Measurements from ENCODE around the gene PKP3.
"Not testable (repeated sequence)": the region's sequence is repeated elsewhere in the genome, so short reads cannot be mapped to it uniquely, and the experiment has no call there.

The PKP3 gene

GRCh38 chr11:425301-425700 is 31.3 kb downstream of the PKP3 start:
- DNase-seq (ENCODE audit: low read depth): no peak

- no peak for DNase-seq (ENCODE audit: low read depth)
Measured at GRCh38 chr11:426851-427250, 32.8 kb downstream of the PKP3 start.

- DNase-seq (ENCODE audit: low read depth): no peak
Measured at GRCh38 chr11:428295-428694, 34.3 kb downstream of the PKP3 start.

GRCh38 chr11:429391-429790 is 35.4 kb downstream of the PKP3 start:
- DNase-seq (ENCODE audit: low read depth): no peak

- no peak for DNase-seq (ENCODE audit: low read depth)
Measured at GRCh38 chr11:429931-430456, 36.0 kb downstream of the PKP3 start.

- DNase-seq (ENCODE audit: low read depth): no peak
Measured at GRCh38 chr11:431921-432320, 37.9 kb downstream of the PKP3 start.

- DNase-seq (ENCODE audit: low read depth): no peak
Measured at GRCh38 chr11:432501-433100, 38.6 kb downstream of the PKP3 start.

GRCh38 chr11:433111-433510 is 39.1 kb downstream of the PKP3 start:
- no peak for DNase-seq (ENCODE audit: low read depth)

GRCh38 chr11:433641-434040 is 39.6 kb downstream of the PKP3 start:
- no peak for DNase-seq (ENCODE audit: low read depth)

- DNase-seq (ENCODE audit: low read depth): no peak
Measured at GRCh38 chr11:434496-434895, 40.5 kb downstream of the PKP3 start.

- DNase-seq (ENCODE audit: low read depth): not testable (repeated sequence)
Measured at GRCh38 chr11:434999-435740, 41.2 kb downstream of the PKP3 start.

- no peak for DNase-seq (ENCODE audit: low read depth)
Measured at GRCh38 chr11:437228-437870, 43.3 kb downstream of the PKP3 start.

GRCh38 chr11:438101-438844 is 44.3 kb downstream of the PKP3 start:
- DNase-seq (ENCODE audit: low read depth): no peak

- no peak for DNase-seq (ENCODE audit: low read depth)
Measured at GRCh38 chr11:439315-440064, 45.5 kb downstream of the PKP3 start.

- no peak for DNase-seq (ENCODE audit: low read depth)
Measured at GRCh38 chr11:440065-441042, 46.3 kb downstream of the PKP3 start.

- no peak for DNase-seq (ENCODE audit: low read depth)
Measured at GRCh38 chr11:441043-441417, 47.0 kb downstream of the PKP3 start.

- no peak for DNase-seq (ENCODE audit: low read depth)
Measured at GRCh38 chr11:441418-442274, 47.6 kb downstream of the PKP3 start, which contains the start of gene ANO9. TSS of gene ANO9 (minus strand) at chr11:442011. CDS start at chr11:441926, 85 bp downstream.

- no peak for DNase-seq (ENCODE audit: low read depth)
Measured at GRCh38 chr11:442611-443081, 48.6 kb downstream of the PKP3 start.

GRCh38 chr11:443542-444199 is 49.7 kb downstream of the PKP3 start:
- DNase-seq (ENCODE audit: low read depth): no peak

Data from HS-5 (cell line).